ENCODE results near the gene STXBP5. TPM values are rescaled to one million over a fixed set of nuclear protein-coding genes. Genes with fewer than 3 reads are reported as not detected.

The STXBP5 gene
- total RNA-seq, 2 donors from 2014 or later, result 45.8 to 52.3 TPM

GRCh38 chr6:147331401-147331800, 127.2 kb downstream of the STXBP5 start:
- Histone ChIP-seq H3K4me3 (no peak overlapping the region), H3K9me3 (no peaks in the 10 kb centered on the region), H3K27ac (no peak overlapping the region), H3K4me1 (no peaks in the 10 kb centered on the region), H3K9ac (ENCODE audit: low read depth in 2 of 2, low read length in 2 of 2) (no peak overlapping the region), H3K27me3 (no peaks in the 10 kb centered on the region), H3K36me3 (no peaks in the 10 kb centered on the region)
- DNase-seq, result no peak
- intact Hi-C loops (cut with DNase I), result no loop called here
- TF ChIP-seq CTCF (IDR thresholded peaks at IDR 0.05), result no peak

GRCh38 chr6:147337921-147338320, 133.7 kb downstream of the STXBP5 start:
- intact Hi-C loops (cut with DNase I), result no loop called here
- no peak overlapping the region for H3K4me3 ChIP-seq
- no peaks in the 10 kb centered on the region for H3K9me3 ChIP-seq
- no peaks in the 10 kb centered on the region for H3K27me3 ChIP-seq
- no peak overlapping the region for H3K9ac ChIP-seq (ENCODE audit: low read depth in 2 of 2, low read length in 2 of 2)
- H3K27ac ChIP-seq, result no peak overlapping the region
- no peak for TF ChIP-seq CTCF (IDR thresholded peaks at IDR 0.05)
- H3K4me1 ChIP-seq, result no peaks in the 10 kb centered on the region
- DNase-seq, result no peak
- no peaks in the 10 kb centered on the region for H3K36me3 ChIP-seq

- intact Hi-C loops (cut with DNase I), result no loop called here
- H3K4me1 ChIP-seq, result no peaks in the 10 kb centered on the region
- H3K36me3 ChIP-seq, result no peaks in the 10 kb centered on the region
- H3K27me3 ChIP-seq, result no peaks in the 10 kb centered on the region
- no peak overlapping the region for H3K9ac ChIP-seq (ENCODE audit: low read depth in 2 of 2, low read length in 2 of 2)
- peak overlapping the region; percentile 39 for H3K27ac ChIP-seq
- no peaks in the 10 kb centered on the region for H3K9me3 ChIP-seq
- no peak overlapping the region for H3K4me3 ChIP-seq
- no peak for TF ChIP-seq CTCF (IDR thresholded peaks at IDR 0.05)
- peak; percentile 84 for DNase-seq
Measured at GRCh38 chr6:147341486-147341885, 137.3 kb downstream of the STXBP5 start.

GRCh38 chr6:147345902-147346301, 141.7 kb downstream of the STXBP5 start:
- no peaks in the 10 kb centered on the region for H3K27me3 ChIP-seq
- H3K36me3 ChIP-seq, result no peaks in the 10 kb centered on the region
- no peak for TF ChIP-seq CTCF (IDR thresholded peaks at IDR 0.05)
- H3K9me3 ChIP-seq, result no peaks in the 10 kb centered on the region
- H3K27ac ChIP-seq, result no peak overlapping the region
- H3K9ac ChIP-seq (ENCODE audit: low read depth in 2 of 2, low read length in 2 of 2), result no peak overlapping the region
- H3K4me1 ChIP-seq, result no peaks in the 10 kb centered on the region
- H3K4me3 ChIP-seq, result no peak overlapping the region
- no peak for DNase-seq
- intact Hi-C loops (cut with DNase I), result no loop called here

GRCh38 chr6:147347179-147347881, 143.1 kb downstream of the STXBP5 start:
- Histone ChIP-seq H3K27ac (no peak overlapping the region), H3K36me3 (no peaks in the 10 kb centered on the region), H3K4me3 (no peak overlapping the region), H3K9ac (ENCODE audit: low read depth in 2 of 2, low read length in 2 of 2) (no peak overlapping the region), H3K9me3 (no peaks in the 10 kb centered on the region), H3K27me3 (no peaks in the 10 kb centered on the region), H3K4me1 (no peaks in the 10 kb centered on the region)
- intact Hi-C loops (cut with DNase I), result no loop called here
- TF ChIP-seq CTCF (IDR thresholded peaks at IDR 0.05), result no peak
- DNase-seq, result no peak

Data from colonic mucosa (tissue), 4 donors.